ENCODE results near the gene CRTC2.
A peak's percentile ranks its signal among the peaks of the same experiment; 100 is the strongest.
"Not testable (repeated sequence)": the region's sequence is repeated elsewhere in the genome, so short reads cannot be mapped to it uniquely, and the experiment has no call there.

The CRTC2 gene, protein sequence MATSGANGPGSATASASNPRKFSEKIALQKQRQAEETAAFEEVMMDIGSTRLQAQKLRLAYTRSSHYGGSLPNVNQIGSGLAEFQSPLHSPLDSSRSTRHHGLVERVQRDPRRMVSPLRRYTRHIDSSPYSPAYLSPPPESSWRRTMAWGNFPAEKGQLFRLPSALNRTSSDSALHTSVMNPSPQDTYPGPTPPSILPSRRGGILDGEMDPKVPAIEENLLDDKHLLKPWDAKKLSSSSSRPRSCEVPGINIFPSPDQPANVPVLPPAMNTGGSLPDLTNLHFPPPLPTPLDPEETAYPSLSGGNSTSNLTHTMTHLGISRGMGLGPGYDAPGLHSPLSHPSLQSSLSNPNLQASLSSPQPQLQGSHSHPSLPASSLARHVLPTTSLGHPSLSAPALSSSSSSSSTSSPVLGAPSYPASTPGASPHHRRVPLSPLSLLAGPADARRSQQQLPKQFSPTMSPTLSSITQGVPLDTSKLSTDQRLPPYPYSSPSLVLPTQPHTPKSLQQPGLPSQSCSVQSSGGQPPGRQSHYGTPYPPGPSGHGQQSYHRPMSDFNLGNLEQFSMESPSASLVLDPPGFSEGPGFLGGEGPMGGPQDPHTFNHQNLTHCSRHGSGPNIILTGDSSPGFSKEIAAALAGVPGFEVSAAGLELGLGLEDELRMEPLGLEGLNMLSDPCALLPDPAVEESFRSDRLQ

DNA sequence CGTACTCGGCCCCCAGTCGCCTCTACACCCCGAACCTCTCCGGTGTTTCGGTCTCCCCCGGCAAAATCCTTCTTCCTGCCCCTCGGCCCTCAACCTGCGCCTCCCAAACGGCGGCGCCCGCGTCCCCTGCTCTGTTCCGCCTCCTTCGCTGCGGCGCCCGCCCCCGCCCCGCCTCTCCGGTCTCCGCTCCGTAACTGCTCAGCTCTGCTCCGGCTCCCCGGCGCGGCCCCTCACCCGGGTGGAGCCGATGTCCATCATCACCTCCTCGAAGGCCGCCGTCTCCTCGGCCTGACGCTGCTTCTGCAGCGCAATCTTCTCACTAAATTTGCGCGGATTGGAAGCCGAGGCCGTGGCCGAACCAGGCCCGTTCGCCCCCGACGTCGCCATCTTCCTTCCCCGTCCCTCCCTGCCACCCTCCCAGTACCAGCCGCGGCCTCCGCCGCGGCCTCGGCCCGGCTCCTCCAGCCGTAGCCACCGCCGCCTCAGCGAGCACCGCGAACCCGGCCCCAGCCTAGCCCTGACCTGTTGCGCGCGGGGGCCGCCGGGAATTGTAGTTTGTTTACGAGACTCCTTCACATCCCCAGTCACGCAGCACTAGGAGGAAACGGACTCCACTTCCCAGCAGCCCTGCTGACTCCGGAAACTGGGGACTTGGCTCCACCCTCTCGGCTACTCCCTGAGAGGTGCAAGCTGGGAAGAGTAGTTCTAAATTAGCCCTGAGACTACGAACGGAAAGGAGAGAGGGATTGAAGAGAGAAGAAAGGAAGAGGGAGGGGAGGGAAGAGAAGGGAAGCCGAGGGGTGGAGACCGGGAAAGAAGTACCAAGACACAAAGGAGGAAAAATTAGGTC lies at the start of gene CRTC2:
CRTC2 (minus strand) TSS at position 502 of the 850 bp plus-strand sequence; CDS start at position 387, 115 bp downstream.
- TF ChIP-seq, protein P1, sequence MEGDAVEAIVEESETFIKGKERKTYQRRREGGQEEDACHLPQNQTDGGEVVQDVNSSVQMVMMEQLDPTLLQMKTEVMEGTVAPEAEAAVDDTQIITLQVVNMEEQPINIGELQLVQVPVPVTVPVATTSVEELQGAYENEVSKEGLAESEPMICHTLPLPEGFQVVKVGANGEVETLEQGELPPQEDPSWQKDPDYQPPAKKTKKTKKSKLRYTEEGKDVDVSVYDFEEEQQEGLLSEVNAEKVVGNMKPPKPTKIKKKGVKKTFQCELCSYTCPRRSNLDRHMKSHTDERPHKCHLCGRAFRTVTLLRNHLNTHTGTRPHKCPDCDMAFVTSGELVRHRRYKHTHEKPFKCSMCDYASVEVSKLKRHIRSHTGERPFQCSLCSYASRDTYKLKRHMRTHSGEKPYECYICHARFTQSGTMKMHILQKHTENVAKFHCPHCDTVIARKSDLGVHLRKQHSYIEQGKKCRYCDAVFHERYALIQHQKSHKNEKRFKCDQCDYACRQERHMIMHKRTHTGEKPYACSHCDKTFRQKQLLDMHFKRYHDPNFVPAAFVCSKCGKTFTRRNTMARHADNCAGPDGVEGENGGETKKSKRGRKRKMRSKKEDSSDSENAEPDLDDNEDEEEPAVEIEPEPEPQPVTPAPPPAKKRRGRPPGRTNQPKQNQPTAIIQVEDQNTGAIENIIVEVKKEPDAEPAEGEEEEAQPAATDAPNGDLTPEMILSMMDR (IDR thresholded peaks at IDR 0.05; ENCODE audit: insufficient read depth, low read depth, low read length, missing control alignments): no peak
- peak within 1 kb of the TSS; percentile 96 for H3K4me3 ChIP-seq (ENCODE audit: low read length)
- peak; percentile 99 for DNase-seq (ENCODE audit: low read depth)

DNA sequence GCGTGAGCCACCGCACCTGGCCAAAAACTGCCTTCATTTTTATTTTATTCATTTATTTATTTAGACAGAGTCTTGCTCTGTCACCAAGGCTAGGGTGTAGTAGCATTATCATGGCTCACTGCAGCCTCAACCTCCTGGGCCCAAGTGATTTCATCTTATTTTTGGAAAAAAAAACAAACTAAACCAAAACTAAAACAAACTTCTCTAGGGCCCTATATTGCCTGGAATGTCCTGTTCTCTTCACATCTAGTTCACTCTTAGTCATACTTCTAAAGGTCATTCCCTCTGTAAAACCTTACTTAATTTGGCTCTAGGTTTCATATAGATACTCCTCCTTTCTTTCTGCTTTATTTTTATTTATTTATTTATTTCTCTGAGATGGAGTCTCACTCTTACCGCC lies 47.7 kb upstream of the CRTC2 start:
- no peak for DNase-seq (ENCODE audit: low read depth)
- TF ChIP-seq, protein P1 (IDR thresholded peaks at IDR 0.05; ENCODE audit: insufficient read depth, low read depth, low read length, missing control alignments): no peak

DNA sequence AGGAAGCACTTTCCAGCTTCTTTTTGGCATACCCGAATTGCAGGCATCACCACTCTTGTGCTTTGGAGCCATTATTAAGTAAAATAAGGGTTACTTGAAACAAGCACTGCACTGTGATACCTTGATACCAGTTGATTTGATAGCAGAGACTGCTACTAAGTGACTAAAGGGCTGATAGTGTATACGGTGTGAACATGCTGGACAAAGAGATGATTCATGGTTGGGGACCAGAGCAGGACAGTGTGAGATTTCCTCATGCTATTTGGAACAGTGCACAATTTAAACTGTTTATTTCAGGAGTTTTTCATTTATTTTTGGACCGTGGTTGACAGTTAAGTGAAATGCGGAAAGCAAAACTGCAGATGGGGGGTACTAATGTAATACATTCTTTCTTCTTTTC lies 42.0 kb upstream of the CRTC2 start:
- DNase-seq (ENCODE audit: low read depth): no peak
- H3K4me3 ChIP-seq (ENCODE audit: low read length): no peak overlapping the region
- TF ChIP-seq, protein P1 (IDR thresholded peaks at IDR 0.05; ENCODE audit: insufficient read depth, low read depth, low read length, missing control alignments): no peak

More for the DNA sequence above, 47.7 kb upstream of the CRTC2 start:
- no peak overlapping the region for H3K4me3 ChIP-seq (ENCODE audit: low read length)

DNA sequence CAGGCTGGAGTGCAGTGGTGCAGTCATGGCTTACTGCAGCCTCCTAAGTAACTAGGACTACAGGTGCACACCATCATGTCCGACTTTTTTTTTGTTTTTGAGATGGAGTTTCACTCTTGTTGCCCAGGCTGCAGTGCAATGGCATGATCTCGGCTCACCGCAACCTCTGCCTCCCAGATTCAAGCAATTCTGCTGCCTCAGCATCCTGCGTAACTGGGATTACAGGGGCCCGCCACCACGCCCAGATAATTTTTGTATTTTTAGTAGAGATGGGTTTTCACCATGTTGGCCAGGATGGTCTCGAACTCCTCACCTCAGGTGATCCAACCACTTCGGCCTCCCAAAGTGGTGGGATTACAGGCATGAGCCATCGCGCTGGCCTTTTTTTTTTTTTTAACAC lies 38.5 kb upstream of the CRTC2 start:
- H3K4me3 ChIP-seq (ENCODE audit: low read length); DNase-seq (ENCODE audit: low read depth): not testable (repeated sequence)

DNA sequence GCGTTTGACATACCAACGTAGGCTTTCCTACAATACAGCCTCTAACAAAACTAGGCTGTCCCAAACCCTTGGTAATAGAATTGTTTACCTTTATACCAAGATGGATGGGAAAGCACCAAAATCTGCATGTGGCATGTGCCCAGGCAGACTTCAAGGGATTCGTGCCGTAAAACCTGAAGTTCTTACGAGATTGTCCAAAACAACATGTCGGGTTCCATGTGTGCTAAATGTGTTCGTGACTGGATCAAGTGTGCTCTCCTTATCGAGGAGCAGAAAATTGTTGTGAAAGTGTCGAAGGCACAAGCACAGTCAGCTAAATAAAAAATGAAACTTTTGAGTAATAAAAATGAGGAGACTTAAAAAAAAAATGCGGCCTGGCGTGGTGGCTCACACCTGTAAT lies 37.2 kb upstream of the CRTC2 start:
- no peak overlapping the region for H3K4me3 ChIP-seq (ENCODE audit: low read length)
- DNase-seq (ENCODE audit: low read depth): no peak
- TF ChIP-seq, protein P1 (IDR thresholded peaks at IDR 0.05; ENCODE audit: insufficient read depth, low read depth, low read length, missing control alignments): no peak

DNA sequence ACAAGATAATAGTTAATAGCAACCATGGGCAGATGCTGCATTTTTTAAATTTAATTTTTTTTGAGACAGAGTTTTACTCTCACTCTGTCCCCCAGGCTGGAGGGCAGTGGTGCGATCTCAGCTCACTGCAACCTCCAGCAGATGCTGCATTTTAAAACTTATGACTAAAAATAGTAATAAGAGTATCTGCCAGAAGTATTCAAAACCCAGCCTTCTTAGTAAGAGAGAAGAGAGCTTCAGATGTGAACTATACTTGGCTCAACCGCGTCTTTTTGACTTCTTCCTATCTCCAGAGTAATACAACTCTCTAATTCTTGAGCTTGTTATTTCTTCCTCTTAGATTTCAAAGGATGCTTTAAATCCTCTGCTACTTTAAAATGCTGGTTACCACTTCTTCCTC lies 36.8 kb upstream of the CRTC2 start:
- H3K4me3 ChIP-seq (ENCODE audit: low read length): no peak overlapping the region
- no peak for DNase-seq (ENCODE audit: low read depth)
- TF ChIP-seq, protein P1 (IDR thresholded peaks at IDR 0.05; ENCODE audit: insufficient read depth, low read depth, low read length, missing control alignments): no peak

DNA sequence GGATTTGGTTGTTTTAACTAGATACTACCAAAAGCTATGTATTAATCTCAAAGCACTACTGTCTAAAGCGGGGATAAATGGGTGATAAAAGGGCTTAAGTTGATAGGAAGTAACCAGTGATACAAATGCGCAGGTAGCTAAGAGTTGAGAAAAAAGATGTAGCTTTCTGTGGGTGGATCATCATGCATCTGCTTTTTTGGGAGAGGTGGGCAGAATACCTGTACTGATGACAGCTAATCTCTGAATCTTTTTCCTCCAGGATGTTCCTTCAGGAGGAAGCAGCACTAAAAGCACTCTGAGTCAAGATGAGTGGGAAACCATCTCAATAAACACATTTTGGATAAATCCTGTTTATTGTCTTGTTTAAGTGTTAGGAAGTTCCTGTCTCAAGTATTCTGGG lies 33.4 kb upstream of the CRTC2 start:
- TF ChIP-seq, protein P1 (IDR thresholded peaks at IDR 0.05; ENCODE audit: insufficient read depth, low read depth, low read length, missing control alignments): no peak
- peak overlapping the region; percentile 88 for H3K4me3 ChIP-seq (ENCODE audit: low read length)
- DNase-seq (ENCODE audit: low read depth): no peak

Measured in epithelial cell of esophagus (primary cell).